ENCODE measurements around the gene TBC1D3I. TPM values are rescaled to one million over a fixed set of nuclear protein-coding genes. Genes with fewer than 3 reads are reported as not detected.
"Not testable (repeated sequence)": the region's sequence is repeated elsewhere in the genome, so short reads cannot be mapped to it uniquely, and the experiment has no call there.

The TBC1D3I gene
- 0.62 TPM for total RNA-seq

GRCh38 chr17:36264470-36264869 lies at the start of gene TBC1D3I:
TSS of gene TBC1D3I (minus strand) at chr17:36264570. CDS start at chr17:36262985, 1,585 bp downstream.
- DNase-seq, result not testable (repeated sequence)

DNA sequence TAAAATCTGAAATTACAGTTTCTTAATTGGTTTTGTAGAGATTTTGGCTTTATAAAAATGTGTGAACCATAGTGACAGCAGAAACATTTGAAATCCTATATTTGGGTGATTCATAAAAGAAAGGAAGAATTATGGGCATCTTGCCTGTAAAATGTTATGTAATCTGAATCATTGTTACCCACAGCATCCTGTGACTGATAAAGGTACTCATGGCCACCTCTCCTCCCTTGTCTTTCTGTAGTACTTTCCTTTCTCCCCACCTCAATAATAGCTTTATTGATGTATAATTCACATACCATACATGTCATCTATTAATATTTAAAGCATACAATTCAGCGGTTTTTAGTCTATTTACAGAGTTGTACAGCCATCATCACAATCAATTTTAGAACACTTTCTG lies 30.8 kb upstream of the TBC1D3I start:
- DNase-seq, result not testable (repeated sequence)

GRCh38 chr17:36289965-36290612 lies 25.7 kb upstream of the TBC1D3I start:
- not testable (repeated sequence) for DNase-seq

DNA sequence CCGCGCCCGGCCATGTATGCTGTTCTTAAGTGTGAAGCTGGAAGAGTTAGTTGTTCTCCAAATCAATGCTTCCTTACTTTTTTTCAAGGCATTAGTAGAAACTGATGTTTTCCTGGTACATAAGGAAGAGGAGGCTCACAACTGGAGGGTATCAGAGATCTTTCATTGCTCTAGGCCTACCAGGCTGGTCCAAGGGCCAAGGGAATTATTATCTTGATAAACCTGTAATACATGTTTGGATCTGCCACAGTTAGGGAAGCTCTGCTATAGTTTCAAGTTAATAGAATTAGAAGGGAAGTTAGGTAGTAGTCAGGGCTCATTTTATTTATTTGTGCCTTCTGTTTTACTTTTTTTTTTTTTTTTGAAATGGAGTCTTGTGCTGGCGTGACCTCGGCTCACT lies 19.8 kb upstream of the TBC1D3I start:
- not testable (repeated sequence) for DNase-seq

- DNase-seq, result not testable (repeated sequence)
Measured at GRCh38 chr17:36283256-36283655, 18.9 kb upstream of the TBC1D3I start.

GRCh38 chr17:36242046-36242445 lies 22.3 kb downstream of the TBC1D3I start:
- DNase-seq, result not testable (repeated sequence)

- DNase-seq, result not testable (repeated sequence)
Measured at GRCh38 chr17:36229644-36230043, 34.7 kb downstream of the TBC1D3I start.

- DNase-seq, result not testable (repeated sequence)
Measured at GRCh38 chr17:36222967-36223366, 41.4 kb downstream of the TBC1D3I start.

DNA sequence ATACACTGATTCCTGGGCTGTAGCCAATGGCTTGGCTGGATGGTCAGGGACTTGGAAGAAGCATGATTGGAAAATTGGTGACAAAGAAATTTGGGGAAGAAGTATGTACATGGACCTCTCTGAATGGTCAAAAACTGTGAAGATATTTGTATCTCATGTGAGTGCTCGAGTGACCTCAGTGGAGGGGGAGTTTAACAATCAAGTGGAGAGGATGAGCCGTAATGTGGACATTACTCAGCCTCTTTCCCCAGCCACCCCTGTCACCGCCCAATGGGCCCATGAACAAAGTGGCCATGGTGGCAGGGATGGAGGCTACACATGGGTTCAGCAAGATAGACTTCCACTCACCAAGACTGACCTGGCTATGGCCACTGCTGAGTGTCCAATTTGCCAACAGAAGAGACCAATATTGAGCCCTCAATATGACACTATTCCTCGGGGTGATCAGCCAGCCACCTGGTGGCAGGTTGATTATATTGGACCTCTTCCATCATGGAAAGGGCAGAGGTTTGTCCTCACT lies 42.7 kb downstream of the TBC1D3I start:
- not testable (repeated sequence) for DNase-seq

GRCh38 chr17:36220737-36221580 lies 43.4 kb downstream of the TBC1D3I start:
- not testable (repeated sequence) for DNase-seq

GRCh38 chr17:36219556-36219955 lies 44.8 kb downstream of the TBC1D3I start:
- DNase-seq, result not testable (repeated sequence)

GRCh38 chr17:36215406-36216308 lies 48.7 kb downstream of the TBC1D3I start:
- not testable (repeated sequence) for DNase-seq

DNA sequence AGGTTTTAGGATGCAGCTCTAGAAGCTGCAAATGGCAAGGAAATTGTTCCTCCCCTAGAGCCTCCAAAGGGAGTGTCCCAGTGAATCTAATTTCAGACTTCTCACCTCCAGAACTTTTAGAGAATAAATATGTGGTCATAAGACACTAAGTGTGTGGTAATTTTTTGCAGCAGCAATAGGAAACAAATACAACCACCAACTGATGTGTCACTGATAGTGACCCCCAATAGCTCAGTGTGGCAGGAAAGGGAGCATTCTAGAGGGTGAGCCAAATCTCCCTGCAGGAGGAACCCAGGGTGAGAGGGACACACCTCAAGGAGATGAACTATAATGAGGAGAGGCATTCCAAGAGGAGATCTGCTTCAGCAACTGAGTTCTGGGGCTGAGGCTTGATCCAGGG lies 49.5 kb downstream of the TBC1D3I start:
- DNase-seq, result no peak

DNA sequence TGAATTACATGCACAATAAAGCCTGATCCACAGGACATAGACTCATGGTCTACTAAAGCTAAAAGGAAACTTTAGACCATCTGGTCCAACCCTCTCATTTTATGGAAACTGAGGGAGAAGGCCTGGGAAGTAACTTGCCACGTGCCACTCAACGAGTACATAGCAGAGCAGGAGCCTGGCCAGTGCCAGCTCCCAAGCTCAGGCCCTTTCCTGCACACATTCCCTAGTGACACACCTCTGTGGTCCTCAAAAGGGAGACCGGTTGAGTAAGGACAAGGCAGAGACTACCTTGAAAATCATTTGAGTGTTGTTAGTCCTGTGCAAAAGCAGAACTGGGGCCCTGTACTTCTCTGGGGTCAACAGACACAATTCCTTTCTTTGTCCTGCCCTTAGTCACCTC lies 50.7 kb downstream of the TBC1D3I start:
- no peak for DNase-seq

GRCh38 chr17:36212966-36213365 lies 51.4 kb downstream of the TBC1D3I start:
- no peak for DNase-seq

DNA sequence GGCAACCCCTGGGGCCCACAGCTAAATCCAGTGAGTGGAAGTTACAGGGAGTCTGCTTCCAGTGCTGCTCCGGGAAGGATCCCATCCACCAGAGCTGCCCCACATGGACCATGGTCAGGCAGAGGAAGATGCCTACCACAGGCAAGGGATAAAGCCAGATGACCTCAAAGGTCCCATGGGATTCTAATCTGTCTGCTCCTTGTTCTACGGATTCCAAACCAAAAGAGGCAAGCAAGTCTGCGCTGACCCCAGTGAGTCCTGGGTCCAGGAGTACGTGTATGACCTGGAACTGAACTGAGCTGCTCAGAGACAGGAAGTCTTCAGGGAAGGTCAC lies 52.1 kb downstream of the TBC1D3I start:
- no peak for DNase-seq

DNA sequence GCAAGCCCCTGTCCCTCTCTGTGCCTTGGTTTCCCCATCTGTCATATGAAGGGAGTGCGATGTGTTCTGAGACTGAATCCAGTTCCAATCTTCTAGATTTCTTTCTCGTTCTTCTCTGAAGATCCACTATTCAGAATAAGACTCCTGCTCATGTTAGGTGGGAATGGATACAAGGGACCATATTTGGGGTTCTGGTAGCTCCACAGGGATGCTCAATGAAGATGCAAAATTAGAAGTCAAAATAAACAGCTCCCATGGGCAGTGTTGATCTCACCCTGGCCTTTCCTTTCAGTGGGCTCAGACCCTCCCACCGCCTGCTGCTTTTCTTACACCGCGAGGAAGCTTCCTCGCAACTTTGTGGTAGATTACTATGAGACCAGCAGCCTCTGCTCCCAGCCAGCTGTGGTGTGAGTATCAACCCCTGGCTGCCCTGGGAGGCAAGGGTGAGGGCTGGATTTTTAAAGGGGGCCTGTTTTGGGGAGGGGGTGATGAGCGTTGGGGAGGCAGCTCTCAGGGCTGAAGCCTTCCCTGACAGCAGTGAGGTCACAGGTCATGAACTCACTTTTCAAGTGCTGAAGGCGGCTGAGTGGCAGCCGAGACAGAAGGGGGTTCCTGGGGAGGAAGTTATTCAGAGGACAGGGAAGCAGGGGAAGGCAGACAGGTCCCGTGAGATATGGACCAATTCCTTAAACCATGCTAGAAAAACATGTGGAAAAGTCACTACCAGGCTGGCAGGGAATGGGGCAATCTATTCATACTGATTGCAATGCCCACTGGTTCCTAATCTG lies 52.7 kb downstream of the TBC1D3I start:
- not testable (repeated sequence) for DNase-seq

GRCh38 chr17:36210439-36211211 lies 53.7 kb downstream of the TBC1D3I start, which contains the start of gene CCL4L2:
TSS of gene CCL4L2 (plus strand) at chr17:36211063.
- not testable (repeated sequence) for DNase-seq

GRCh38 chr17:36209575-36209974 lies 54.8 kb downstream of the TBC1D3I start:
- no peak for DNase-seq

DNA sequence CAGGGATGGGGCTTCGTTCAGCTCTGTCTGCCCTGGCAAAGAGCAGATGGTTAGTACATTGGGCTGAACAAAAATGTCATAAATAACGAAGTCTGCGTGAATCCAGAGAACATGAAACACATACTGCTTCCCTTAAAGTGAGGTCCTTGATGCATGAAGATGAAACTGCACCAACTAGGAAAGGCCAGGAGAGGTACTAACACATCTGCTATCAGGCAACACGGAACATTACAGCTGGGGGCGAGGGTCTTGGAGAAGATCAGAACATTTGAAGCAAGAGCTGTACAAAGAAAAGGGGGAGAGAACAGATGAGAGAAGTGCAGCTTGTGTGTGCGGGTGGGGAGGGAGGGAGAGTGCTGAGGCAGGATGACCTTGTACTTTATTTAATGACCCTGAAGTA lies 57.0 kb downstream of the TBC1D3I start:
- not testable (repeated sequence) for DNase-seq

- DNase-seq, result not testable (repeated sequence)
Measured at GRCh38 chr17:36206486-36206821, 57.9 kb downstream of the TBC1D3I start.

All from occipital lobe (tissue), 2 donors.